HEK293 (cell line): ENCODE measurements around the gene PSORS1C2.
A peak's percentile ranks its signal among the peaks of the same experiment; 100 is the strongest.

Experiments
- CTCF ChIA-PET: fragments of 350-600 bp; formaldehyde crosslinking; extraction: SDS; loops from one replicate; lab custom pipeline; 2021; ENCODE audit warnings: antibody characterized with exemption; lab: Yijun Ruan, JAX
- POLR2A ChIA-PET: fragments of 300-600 bp; formaldehyde crosslinking; extraction: SDS; loops from one replicate; lab custom pipeline; 2020; ENCODE audit warnings: antibody characterized with exemption, inconsistent platforms; lab: Yijun Ruan, JAX
- H3K27ac ChIP-seq: fragments of 200-500 bp; sonication (Bioruptor generic); 2 replicates; pipeline ENCODE4 v1.5.1; 2014; ENCODE audit warnings: low read depth, low read length, control low read depth, inconsistent platforms; ENCODE audit errors: extremely low read depth
- H3K36me3 ChIP-seq, 2 experiments: fragments of 200-500 bp in 1 of 2; sonication (Bioruptor generic) in 1 of 2; 1 replicate in 1 of 2; 2 replicates in 1 of 2; pipeline ENCODE4 v1.5.1; 2014 to 2017; ENCODE audit warnings: inconsistent platforms in 2 of 2, low read length in 2 of 2; ENCODE audit not compliant: control insufficient read depth in 2 of 2, insufficient read depth in 1 of 2
- H3K4me1 ChIP-seq: fragments of 200-500 bp; sonication (Bioruptor generic); 2 replicates; pipeline ENCODE4 v1.5.1; 2014; ENCODE audit warnings: mild to moderate bottlenecking, low read length, inconsistent platforms; ENCODE audit not compliant: control insufficient read depth, insufficient read depth
- H3K4me3 ChIP-seq: 2 replicates; pipeline ENCODE4 v1.5.1; 2011; ENCODE audit warnings: low read depth, mild to moderate bottlenecking, control low read depth, low read length, moderate library complexity
- H3K9me3 ChIP-seq: fragments of 200-500 bp; sonication (Bioruptor generic); 2 replicates; pipeline ENCODE4 v1.5.1; 2014; ENCODE audit warnings: low read depth, low read length, inconsistent platforms; ENCODE audit not compliant: control insufficient read depth, insufficient read depth
- FEZF1 ChIP-seq: fragments of 450-650 bp; formaldehyde crosslinking; IDR thresholded peaks from 2 replicates; pipeline ENCODE4 v1.5.1; 2016; ENCODE audit warnings: missing biosample characterization, missing genetic modification characterization
- GLI4 ChIP-seq: fragments of 450-650 bp; formaldehyde crosslinking; IDR thresholded peaks from 2 replicates; pipeline ENCODE4 v1.5.1; 2016; ENCODE audit warnings: missing biosample characterization, missing genetic modification characterization
- GLIS1 ChIP-seq: fragments of 450-650 bp; formaldehyde crosslinking; IDR thresholded peaks from 2 replicates; pipeline ENCODE4 v1.5.1; 2016; ENCODE audit warnings: missing biosample characterization, missing genetic modification characterization
- GLIS2 ChIP-seq: fragments of 450-650 bp; formaldehyde crosslinking; IDR thresholded peaks from 2 replicates; pipeline ENCODE4 v1.5.1; 2016; ENCODE audit warnings: missing biosample characterization, missing genetic modification characterization
- KLF1 ChIP-seq: fragments of 450-650 bp; formaldehyde crosslinking; IDR thresholded peaks from 2 replicates; pipeline ENCODE4 v1.5.1; 2016; ENCODE audit warnings: missing biosample characterization, missing genetic modification characterization
- MYNN ChIP-seq: fragments of 450-650 bp; formaldehyde crosslinking; IDR thresholded peaks from 2 replicates; pipeline ENCODE4 v1.5.1; 2016; ENCODE audit warnings: missing biosample characterization, missing genetic modification characterization, borderline replicate concordance
- PRDM1 ChIP-seq: fragments of 450-650 bp; formaldehyde crosslinking; IDR thresholded peaks from 2 replicates; pipeline ENCODE4; 2016; ENCODE audit warnings: missing biosample characterization, missing genetic modification characterization
- SALL2 ChIP-seq: fragments of 450-650 bp; formaldehyde crosslinking; IDR thresholded peaks from 2 replicates; pipeline ENCODE4 v1.5.0; 2017; ENCODE audit warnings: missing biosample characterization, mild to moderate bottlenecking, missing genetic modification characterization, borderline replicate concordance
- SP3 ChIP-seq: fragments of 450-650 bp; formaldehyde crosslinking; IDR thresholded peaks from 2 replicates; pipeline ENCODE4 v1.5.1; 2016; ENCODE audit warnings: missing biosample characterization, missing genetic modification characterization
- WT1 ChIP-seq: fragments of 450-650 bp; formaldehyde crosslinking; IDR thresholded peaks from 2 replicates; pipeline ENCODE4 v1.5.1; 2016; ENCODE audit warnings: missing biosample characterization, missing genetic modification characterization
- YY1 ChIP-seq: fragments of 450-650 bp; formaldehyde crosslinking; IDR thresholded peaks from 2 replicates; pipeline ENCODE4 v1.5.1; 2018; ENCODE audit warnings: missing biosample characterization, missing genetic modification characterization
- ZBTB21 ChIP-seq: fragments of 450-650 bp; formaldehyde crosslinking; IDR thresholded peaks from 2 replicates; pipeline ENCODE4 v1.5.1; 2017; ENCODE audit warnings: missing biosample characterization, missing genetic modification characterization
- ZBTB48 ChIP-seq: fragments of 450-650 bp; formaldehyde crosslinking; IDR thresholded peaks from 2 replicates; pipeline ENCODE4 v1.5.1; 2016; ENCODE audit warnings: missing biosample characterization, missing genetic modification characterization
- ZIC2 ChIP-seq: fragments of 450-650 bp; formaldehyde crosslinking; IDR thresholded peaks from 2 replicates; pipeline ENCODE4 v1.5.1; 2016; ENCODE audit warnings: missing biosample characterization, missing genetic modification characterization
- ZNF133 ChIP-seq: fragments of 450-650 bp; formaldehyde crosslinking; IDR thresholded peaks from 2 replicates; pipeline ENCODE4 v1.5.1; 2016; ENCODE audit warnings: missing biosample characterization, missing genetic modification characterization
- ZNF302 ChIP-seq: fragments of 450-650 bp; formaldehyde crosslinking; IDR thresholded peaks from 2 replicates; pipeline ENCODE4 v1.5.1; 2016; ENCODE audit warnings: missing biosample characterization, missing genetic modification characterization, low read depth
- ZNF394 ChIP-seq: fragments of 450-650 bp; formaldehyde crosslinking; IDR thresholded peaks from 2 replicates; pipeline ENCODE4 v1.5.1; 2016; ENCODE audit warnings: missing biosample characterization, missing genetic modification characterization, mild to moderate bottlenecking, moderate library complexity, borderline replicate concordance
- ZNF423 ChIP-seq: fragments of 450-650 bp; formaldehyde crosslinking; IDR thresholded peaks from 2 replicates; pipeline ENCODE4 v1.5.1; 2016; ENCODE audit warnings: missing biosample characterization, missing genetic modification characterization
- ZNF530 ChIP-seq: fragments of 450-650 bp; formaldehyde crosslinking; IDR thresholded peaks from 2 replicates; pipeline ENCODE4 v1.5.1; 2016; ENCODE audit warnings: low read depth, missing biosample characterization, missing genetic modification characterization
- ZNF561 ChIP-seq: fragments of 450-650 bp; IDR thresholded peaks from 2 replicates; pipeline ENCODE4 v1.5.1; 2018; ENCODE audit warnings: missing biosample characterization, missing genetic modification characterization, borderline replicate concordance
- ZNF600 ChIP-seq: fragments of 450-650 bp; formaldehyde crosslinking; IDR thresholded peaks from 2 replicates; pipeline ENCODE4 v1.5.1; 2016; ENCODE audit warnings: missing biosample characterization, missing genetic modification characterization
- ZNF660 ChIP-seq: fragments of 450-650 bp; IDR thresholded peaks from 2 replicates; pipeline ENCODE4 v1.5.1; 2018; ENCODE audit warnings: missing biosample characterization, mild to moderate bottlenecking, missing genetic modification characterization
- ZNF664 ChIP-seq: fragments of 450-650 bp; formaldehyde crosslinking; IDR thresholded peaks from 2 replicates; pipeline ENCODE4 v1.5.1; 2016; ENCODE audit warnings: missing biosample characterization, missing genetic modification characterization
- ZNF791 ChIP-seq: fragments of 450-650 bp; formaldehyde crosslinking; IDR thresholded peaks from 2 replicates; pipeline ENCODE4 v1.5.1; 2016; ENCODE audit warnings: missing biosample characterization, missing genetic modification characterization
- ZNF792 ChIP-seq: fragments of 450-650 bp; formaldehyde crosslinking; IDR thresholded peaks from 2 replicates; pipeline ENCODE4 v1.5.1; 2016; ENCODE audit warnings: missing biosample characterization, missing genetic modification characterization
- ZSCAN18 ChIP-seq: fragments of 450-650 bp; formaldehyde crosslinking; IDR thresholded peaks from 2 replicates; pipeline ENCODE4 v1.5.1; 2016; ENCODE audit warnings: missing biosample characterization, missing genetic modification characterization
- ZXDB ChIP-seq: fragments of 450-650 bp; formaldehyde crosslinking; IDR thresholded peaks from 2 replicates; pipeline ENCODE4 v1.5.1; 2016; ENCODE audit warnings: missing biosample characterization, missing genetic modification characterization
- TF ChIP-seq, protein P1 (sequence below): fragments of 450-650 bp; formaldehyde crosslinking; IDR thresholded peaks from 2 replicates; pipeline ENCODE4 v1.5.1; 2017; ENCODE audit warnings: missing biosample characterization, mild to moderate bottlenecking, missing genetic modification characterization, moderate library complexity
- TF ChIP-seq, protein P2 (sequence below): fragments of 450-650 bp; formaldehyde crosslinking; IDR thresholded peaks from 2 replicates; pipeline ENCODE4 v1.5.1; 2016; ENCODE audit warnings: missing biosample characterization, missing genetic modification characterization
- TF ChIP-seq, protein P3 (sequence below): fragments of 450-650 bp; formaldehyde crosslinking; IDR thresholded peaks from 2 replicates; pipeline ENCODE4 v1.5.1; 2016; ENCODE audit warnings: missing biosample characterization, missing genetic modification characterization, borderline replicate concordance
- TF ChIP-seq, protein P4 (sequence below): fragments of 450-650 bp; formaldehyde crosslinking; IDR thresholded peaks from 2 replicates; pipeline ENCODE4 v1.5.1; 2016; ENCODE audit warnings: missing biosample characterization, missing genetic modification characterization, borderline replicate concordance

The PSORS1C2 gene

GRCh38 chr6:31114541-31114878, 24.4 kb downstream of the PSORS1C2 start, which contains the start of gene PSORS1C1:
PSORS1C1 (plus strand) TSS chr6:31114800; CDS start chr6:31129633, 14,833 bp downstream.
- no peaks in the 10 kb centered on the region for H3K36me3 ChIP-seq
- no peak within 1 kb of the TSS for H3K27ac ChIP-seq
- ChIA-PET POLR2A (interaction anchor here (0.6 to 2.2 kb wide), 2 partner anchors 31 to 499 kb away, joined by 5 to 7 read pairs; no protein-coding TSS in a partner anchor), CTCF (interaction anchor here (0.6 to 8.3 kb wide), 9 partner anchors 12 to 314 kb away, joined by 3 to 60 read pairs (median 7); no protein-coding TSS in a partner anchor)
- H3K9me3 ChIP-seq: no peaks in the 10 kb centered on the region
- peaks cover 7% of the 10 kb centered on the region for H3K4me1 ChIP-seq
- H3K4me3 ChIP-seq: no peak within 1 kb of the TSS
- TF ChIP-seq SALL2 (no peak), ZNF660 (no peak), ZNF394 (tag by site-specific recombination) (no peak), GLI4 (no peak), WT1 (tag by site-specific recombination) (0 out of 2 replicates have a peak, but pooled peaks have one; percentile 23), ZBTB48 (tag by site-specific recombination) (peak; percentile 53; the same call in 1 of the 2 replicates), MYNN (tag by site-specific recombination) (no peak), ZSCAN18 (no peak), PRDM1 (tag by site-specific recombination) (0 out of 2 replicates have a peak, but pooled peaks have one; percentile 30), ZNF302 (tag by site-specific recombination) (no peak), ZNF600 (tag by site-specific recombination) (peak; percentile 100), YY1 (no peak), ZNF791 (tag by site-specific recombination) (no peak), GLIS2 (tag by site-specific recombination) (peak; percentile 73), ZNF792 (tag by site-specific recombination) (no peak), ZXDB (tag by site-specific recombination) (no peak), ZIC2 (tag by site-specific recombination) (peak; percentile 21; the same call in 1 of the 2 replicates), ZNF561 (tag by site-specific recombination) (no peak), ZNF664 (tag by site-specific recombination) (no peak), FEZF1 (tag by site-specific recombination) (no peak), KLF1 (0 out of 2 replicates have a peak, but pooled peaks have one; percentile 30), GLIS1 (peak; percentile 70), ZNF133 (tag by site-specific recombination) (no peak), ZNF423 (tag by site-specific recombination) (no peak), ZBTB21 (tag by site-specific recombination) (no peak), SP3 (tag by site-specific recombination) (0 out of 2 replicates have a peak, but pooled peaks have one; percentile 23), ZNF530 (no peak)
- TF ChIP-seq, protein P1, sequence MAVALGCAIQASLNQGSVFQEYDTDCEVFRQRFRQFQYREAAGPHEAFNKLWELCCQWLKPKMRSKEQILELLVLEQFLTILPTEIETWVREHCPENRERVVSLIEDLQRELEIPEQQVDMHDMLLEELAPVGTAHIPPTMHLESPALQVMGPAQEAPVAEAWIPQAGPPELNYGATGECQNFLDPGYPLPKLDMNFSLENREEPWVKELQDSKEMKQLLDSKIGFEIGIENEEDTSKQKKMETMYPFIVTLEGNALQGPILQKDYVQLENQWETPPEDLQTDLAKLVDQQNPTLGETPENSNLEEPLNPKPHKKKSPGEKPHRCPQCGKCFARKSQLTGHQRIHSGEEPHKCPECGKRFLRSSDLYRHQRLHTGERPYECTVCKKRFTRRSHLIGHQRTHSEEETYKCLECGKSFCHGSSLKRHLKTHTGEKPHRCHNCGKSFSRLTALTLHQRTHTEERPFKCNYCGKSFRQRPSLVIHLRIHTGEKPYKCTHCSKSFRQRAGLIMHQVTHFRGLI (tag by site-specific recombination): peak; percentile 98
- TF ChIP-seq, protein P2, sequence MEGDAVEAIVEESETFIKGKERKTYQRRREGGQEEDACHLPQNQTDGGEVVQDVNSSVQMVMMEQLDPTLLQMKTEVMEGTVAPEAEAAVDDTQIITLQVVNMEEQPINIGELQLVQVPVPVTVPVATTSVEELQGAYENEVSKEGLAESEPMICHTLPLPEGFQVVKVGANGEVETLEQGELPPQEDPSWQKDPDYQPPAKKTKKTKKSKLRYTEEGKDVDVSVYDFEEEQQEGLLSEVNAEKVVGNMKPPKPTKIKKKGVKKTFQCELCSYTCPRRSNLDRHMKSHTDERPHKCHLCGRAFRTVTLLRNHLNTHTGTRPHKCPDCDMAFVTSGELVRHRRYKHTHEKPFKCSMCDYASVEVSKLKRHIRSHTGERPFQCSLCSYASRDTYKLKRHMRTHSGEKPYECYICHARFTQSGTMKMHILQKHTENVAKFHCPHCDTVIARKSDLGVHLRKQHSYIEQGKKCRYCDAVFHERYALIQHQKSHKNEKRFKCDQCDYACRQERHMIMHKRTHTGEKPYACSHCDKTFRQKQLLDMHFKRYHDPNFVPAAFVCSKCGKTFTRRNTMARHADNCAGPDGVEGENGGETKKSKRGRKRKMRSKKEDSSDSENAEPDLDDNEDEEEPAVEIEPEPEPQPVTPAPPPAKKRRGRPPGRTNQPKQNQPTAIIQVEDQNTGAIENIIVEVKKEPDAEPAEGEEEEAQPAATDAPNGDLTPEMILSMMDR (tag by site-specific recombination): no peak
- TF ChIP-seq, protein P3, sequence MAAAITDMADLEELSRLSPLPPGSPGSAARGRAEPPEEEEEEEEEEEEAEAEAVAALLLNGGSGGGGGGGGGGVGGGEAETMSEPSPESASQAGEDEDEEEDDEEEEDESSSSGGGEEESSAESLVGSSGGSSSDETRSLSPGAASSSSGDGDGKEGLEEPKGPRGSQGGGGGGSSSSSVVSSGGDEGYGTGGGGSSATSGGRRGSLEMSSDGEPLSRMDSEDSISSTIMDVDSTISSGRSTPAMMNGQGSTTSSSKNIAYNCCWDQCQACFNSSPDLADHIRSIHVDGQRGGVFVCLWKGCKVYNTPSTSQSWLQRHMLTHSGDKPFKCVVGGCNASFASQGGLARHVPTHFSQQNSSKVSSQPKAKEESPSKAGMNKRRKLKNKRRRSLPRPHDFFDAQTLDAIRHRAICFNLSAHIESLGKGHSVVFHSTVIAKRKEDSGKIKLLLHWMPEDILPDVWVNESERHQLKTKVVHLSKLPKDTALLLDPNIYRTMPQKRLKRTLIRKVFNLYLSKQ: no peak
- TF ChIP-seq, protein P4, sequence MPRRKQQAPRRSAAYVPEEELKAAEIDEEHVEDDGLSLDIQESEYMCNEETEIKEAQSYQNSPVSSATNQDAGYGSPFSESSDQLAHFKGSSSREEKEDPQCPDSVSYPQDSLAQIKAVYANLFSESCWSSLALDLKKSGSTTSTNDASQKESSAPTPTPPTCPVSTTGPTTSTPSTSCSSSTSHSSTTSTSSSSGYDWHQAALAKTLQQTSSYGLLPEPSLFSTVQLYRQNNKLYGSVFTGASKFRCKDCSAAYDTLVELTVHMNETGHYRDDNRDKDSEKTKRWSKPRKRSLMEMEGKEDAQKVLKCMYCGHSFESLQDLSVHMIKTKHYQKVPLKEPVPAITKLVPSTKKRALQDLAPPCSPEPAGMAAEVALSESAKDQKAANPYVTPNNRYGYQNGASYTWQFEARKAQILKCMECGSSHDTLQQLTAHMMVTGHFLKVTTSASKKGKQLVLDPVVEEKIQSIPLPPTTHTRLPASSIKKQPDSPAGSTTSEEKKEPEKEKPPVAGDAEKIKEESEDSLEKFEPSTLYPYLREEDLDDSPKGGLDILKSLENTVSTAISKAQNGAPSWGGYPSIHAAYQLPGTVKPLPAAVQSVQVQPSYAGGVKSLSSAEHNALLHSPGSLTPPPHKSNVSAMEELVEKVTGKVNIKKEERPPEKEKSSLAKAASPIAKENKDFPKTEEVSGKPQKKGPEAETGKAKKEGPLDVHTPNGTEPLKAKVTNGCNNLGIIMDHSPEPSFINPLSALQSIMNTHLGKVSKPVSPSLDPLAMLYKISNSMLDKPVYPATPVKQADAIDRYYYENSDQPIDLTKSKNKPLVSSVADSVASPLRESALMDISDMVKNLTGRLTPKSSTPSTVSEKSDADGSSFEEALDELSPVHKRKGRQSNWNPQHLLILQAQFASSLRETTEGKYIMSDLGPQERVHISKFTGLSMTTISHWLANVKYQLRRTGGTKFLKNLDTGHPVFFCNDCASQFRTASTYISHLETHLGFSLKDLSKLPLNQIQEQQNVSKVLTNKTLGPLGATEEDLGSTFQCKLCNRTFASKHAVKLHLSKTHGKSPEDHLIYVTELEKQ (tag by site-specific recombination): no peak
